Measurements from ENCODE around the gene CLASP2.

DNA sequence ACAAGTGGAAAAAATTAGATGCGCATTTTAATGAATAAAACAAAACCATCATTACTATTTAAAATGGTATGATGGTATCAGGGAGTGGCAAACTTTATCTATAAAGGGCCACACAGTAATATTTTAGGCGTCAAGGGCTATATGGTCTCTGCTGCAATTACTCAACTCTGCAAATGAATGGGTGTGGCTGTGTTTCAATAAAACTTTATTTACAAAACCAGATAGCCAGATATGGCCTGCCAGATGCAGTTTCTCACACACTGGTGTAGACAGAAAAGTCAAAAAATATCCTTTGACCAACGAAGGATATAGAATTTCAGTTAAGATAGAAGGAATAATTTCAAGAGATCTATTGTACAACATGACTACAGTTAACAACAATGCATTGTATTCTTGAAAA is 83.8 kb downstream of the CLASP2 start:
- TF ChIP-seq EZH2 (IDR thresholded peaks at IDR 0.05; ENCODE audit: insufficient read depth, poor library complexity, severe bottlenecking) (no peak), EZH2phosphoT487 (IDR thresholded peaks at IDR 0.05; ENCODE audit: insufficient read depth, low read depth) (no peak)

All from GM23248 (cell line).